ENCODE data around the gene FBXW5.
A peak's percentile ranks its signal among the peaks of the same experiment; 100 is the strongest.

The FBXW5 gene

GRCh38 chr9:136944212-136944518 lies 373 bp downstream of the FBXW5 start:
- TF ChIP-seq CTCF (IDR thresholded peaks at IDR 0.05; ENCODE audit: low read depth, low read length) = no peak
- peak overlapping the region; percentile 88 for H3K4me3 ChIP-seq (ENCODE audit: low read depth, low read length)

- peak overlapping the region; percentile 88 for H3K4me3 ChIP-seq (ENCODE audit: low read depth, low read length)
- no peak for TF ChIP-seq CTCF (IDR thresholded peaks at IDR 0.05; ENCODE audit: low read depth, low read length)
Measured at GRCh38 chr9:136943291-136944211, 987 bp downstream of the FBXW5 start.

GRCh38 chr9:136942881-136943230 lies 1.7 kb downstream of the FBXW5 start:
- no peak for TF ChIP-seq CTCF (IDR thresholded peaks at IDR 0.05; ENCODE audit: low read depth, low read length)
- H3K4me3 ChIP-seq (ENCODE audit: low read depth, low read length) = peak overlapping the region; percentile 88

GRCh38 chr9:136942112-136942880 lies 2.2 kb downstream of the FBXW5 start:
- no peak overlapping the region for H3K4me3 ChIP-seq (ENCODE audit: low read depth, low read length)
- TF ChIP-seq CTCF (IDR thresholded peaks at IDR 0.05; ENCODE audit: low read depth, low read length) = no peak

- no peak for TF ChIP-seq CTCF (IDR thresholded peaks at IDR 0.05; ENCODE audit: low read depth, low read length)
- no peak overlapping the region for H3K4me3 ChIP-seq (ENCODE audit: low read depth, low read length)
Measured at GRCh38 chr9:136941231-136942111, 3.1 kb downstream of the FBXW5 start.

- no peak overlapping the region for H3K4me3 ChIP-seq (ENCODE audit: low read depth, low read length)
- no peak for TF ChIP-seq CTCF (IDR thresholded peaks at IDR 0.05; ENCODE audit: low read depth, low read length)
Measured at GRCh38 chr9:136940526-136941230, 3.9 kb downstream of the FBXW5 start.

Measured in WI38 (cell line).